Fibroblast of skin of scalp (primary cell): ENCODE results near the gene GLB1L2.
A peak's percentile ranks its signal among the peaks of the same experiment; 100 is the strongest.

Source experiments
- DNase-seq: peaks from one replicate; pipeline ENCODE4 v3.0.0-alpha.2; 2013

GLB1L2 gene

DNA sequence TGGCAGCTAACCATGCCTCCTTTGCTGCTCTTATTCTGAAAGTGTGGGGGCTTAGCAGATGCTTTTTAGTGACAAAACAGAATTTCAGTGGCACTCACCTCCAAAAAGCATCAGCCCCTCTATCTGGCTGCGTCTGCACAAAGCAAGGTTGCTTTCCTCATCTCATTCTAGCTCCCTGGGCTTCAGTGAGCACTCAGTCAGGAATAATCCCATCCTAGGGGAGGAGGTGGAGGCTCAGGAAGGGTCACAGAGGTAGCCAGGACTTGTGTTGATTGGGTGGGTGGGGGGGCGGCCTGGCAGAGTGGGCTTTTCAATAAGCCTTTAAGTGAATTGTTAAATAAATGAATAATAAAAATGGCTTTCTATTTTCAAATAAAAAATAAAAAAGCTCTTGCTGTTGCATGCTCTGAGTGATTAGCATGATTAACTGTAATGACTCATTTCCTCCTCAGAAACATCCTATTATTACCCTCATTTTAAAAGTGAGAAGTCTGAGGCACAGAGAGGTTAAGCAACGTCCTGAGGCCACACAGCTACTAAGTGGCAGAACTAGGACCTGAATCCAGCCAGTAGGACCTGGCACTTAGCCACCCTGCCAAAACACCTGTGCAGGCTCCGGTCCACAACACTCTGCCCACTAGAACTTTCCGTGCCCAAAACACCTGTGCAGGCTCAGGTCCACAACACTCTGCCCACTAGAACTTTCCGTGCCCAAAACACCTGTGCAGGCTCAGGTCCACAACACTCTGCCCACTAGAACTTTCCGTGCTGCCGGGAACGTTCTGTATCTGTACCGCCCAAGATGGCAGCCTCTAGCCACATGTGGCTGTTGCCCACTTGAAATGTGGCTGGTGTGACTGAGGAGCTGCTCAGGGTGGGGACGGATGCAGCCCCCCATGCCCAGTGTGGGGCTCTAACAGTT is 74.7 kb downstream of the GLB1L2 start:
- no peak for DNase-seq

DNA sequence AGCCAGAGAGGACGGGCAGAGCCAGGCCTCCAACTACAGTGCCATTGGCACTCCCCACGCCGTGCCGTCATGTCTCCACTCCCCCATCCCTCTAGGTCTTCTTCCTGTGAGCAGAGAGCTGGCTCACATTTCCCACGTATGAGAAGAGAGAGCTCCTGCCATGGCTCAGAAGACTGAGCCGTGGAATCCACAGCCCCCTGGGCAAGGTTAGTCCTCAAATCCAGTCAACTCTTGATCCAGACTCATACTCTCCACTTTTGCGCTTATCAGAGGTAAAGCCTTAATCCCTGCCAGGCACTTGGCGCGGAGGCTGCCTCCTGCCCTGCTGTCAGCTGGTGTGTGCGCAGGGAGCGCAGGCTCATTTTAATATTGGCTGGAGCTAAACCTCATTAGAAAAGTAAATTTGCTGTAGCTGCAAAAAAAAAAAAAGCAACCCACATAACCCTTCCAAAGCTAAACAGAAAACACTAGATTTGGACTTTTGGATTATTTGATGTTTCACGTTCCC is 75.6 kb downstream of the GLB1L2 start:
- DNase-seq: no peak

DNA sequence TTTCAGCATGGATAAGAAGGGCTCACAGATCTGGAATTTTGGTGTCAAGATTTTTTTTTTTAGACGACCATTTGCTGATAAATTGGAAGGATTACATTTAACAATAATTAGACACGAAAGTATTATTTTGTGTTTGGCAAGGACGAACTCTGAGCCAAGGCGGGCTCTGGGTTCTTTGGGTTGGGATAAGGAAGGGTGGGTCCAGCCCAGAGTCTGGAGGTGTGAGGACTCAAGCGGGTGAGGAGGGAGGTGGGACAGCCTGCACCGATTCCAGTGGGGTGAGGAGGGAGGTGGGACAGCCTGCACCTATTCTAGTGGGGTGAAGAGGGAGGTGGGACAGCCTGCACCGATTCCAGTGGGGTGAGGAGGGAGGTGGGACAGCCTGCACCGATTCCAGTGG is 76.1 kb downstream of the GLB1L2 start:
- DNase-seq: no peak

DNA sequence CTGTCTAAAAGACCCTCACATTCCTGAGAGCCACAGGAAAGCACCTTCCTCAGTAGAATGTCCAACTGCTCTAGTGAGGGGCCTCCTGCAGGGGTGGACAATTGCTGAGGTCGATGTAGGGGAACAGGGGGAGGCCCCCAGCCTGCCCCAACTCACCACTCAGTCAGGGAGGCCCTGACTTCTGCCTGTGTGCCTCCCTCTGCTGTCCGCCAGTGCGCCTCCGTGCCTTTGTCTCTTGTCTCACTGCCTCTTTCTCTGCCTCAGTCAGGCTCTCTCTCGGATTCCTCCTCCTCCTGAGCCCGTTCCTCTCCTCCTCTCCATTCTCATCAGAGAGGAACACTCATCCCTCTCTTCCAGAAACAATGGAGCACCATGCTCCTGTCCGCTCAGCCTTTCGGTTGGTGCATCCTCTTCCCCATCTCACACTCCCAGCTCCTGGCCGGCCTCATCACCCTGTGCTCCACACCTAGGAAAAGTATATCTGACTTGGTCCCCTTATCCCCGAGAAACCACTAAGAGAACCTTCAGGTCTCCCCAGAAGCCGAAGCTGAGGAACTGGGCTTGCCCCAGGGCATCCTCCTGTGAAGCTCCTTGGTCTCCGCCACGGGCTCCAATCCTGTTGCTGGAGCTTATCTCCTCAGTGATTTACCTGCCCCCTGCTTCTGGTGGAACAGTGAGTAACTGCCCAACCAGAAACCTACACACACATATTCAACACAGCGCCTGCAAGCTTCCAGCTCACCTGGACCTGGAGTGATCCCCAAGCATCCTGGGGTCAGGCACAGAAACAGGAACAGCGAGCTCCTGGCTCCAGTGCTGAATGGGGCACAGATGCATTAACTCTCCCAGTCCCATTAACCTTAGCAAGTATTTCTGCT is 78.0 kb downstream of the GLB1L2 start:
- no peak for DNase-seq

- no peak for DNase-seq
These were observed 79.0 kb downstream of the GLB1L2 start for GRCh38 chr11:134410766-134411165.

DNA sequence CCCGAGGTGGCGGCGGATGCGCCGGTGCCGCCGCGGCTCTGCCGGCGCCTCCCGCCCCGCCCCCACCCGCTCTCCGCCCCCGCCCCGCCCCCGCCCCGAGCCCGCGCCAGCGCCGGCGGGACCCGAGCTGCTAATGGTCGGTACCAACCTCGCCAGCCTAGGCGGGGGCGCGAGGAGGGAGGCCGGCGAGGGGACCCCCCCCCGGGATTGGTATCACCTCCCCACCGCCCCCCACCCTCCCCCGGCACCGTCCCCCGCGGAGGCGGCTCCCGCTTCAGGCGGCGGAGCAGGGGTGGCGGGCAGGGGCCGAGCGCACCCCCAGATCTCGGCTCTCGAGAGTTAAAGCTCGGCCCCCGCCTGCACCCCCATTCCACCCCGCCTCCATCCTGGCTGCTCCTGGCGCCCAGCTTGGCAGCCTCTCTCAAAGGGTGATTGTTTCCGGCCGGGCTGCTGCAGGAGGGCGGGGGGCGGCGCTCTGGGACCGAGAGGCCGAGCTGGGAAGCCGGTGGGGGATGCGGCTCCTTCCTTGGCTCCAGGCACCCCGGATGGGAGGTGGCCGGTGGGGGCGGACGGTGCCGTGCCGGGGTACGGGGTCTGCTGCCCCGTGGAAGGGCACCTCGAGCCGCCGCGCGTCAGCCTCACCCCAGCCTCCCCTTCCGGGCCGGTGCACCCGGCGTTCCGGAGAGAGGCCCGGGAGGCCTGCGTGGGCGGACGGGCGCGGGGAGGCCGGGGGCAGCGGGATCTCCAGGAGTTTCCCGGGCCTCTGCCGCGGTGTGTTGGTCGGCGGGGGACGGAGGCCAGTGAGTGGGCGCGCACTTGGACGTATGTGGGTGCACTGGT is 80.6 kb downstream of the GLB1L2 start, which contains the start of gene B3GAT1:
Gene B3GAT1, minus strand, starts transcription at position 40 of the 840 bp plus-strand sequence. CDS start 24,583 bp downstream, outside the sequence.
- no peak for DNase-seq

DNA sequence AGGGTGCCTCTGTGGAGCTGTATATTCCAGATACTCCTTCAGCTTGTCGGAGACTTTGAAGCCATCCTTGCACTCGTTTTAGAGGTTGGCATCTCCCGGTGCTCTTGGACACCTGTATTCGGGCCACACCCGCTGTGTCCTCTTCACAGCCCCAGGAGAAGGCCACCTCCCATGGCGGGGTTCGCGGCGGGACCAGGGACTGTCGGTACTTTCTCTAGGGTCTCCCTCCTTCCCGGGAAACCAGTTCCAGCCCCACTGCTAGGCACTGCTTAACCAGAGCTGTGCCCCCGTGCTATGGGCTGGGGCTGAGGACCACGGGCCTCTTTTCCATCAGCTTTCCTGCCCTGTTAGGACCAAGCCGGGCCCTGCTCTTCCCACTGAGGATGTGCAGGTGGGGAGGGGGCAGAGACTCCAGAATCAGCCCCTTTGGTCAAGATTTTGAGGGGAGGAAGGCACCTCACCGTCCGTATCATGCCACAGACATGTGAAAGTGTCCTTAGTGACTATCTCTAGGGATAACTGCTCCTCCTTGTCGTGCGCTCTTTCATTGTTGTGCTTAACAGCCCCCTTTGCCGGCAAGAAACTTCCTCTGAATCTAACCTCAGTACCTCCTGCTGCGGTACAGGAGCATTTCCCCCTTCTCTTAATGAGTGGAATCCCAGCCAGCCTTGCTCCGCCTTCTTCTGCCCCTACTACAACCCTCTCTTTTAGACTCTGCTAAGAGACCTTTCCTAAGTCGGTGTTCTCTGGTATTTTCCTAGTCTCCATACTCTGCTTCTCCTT is 81.4 kb downstream of the GLB1L2 start:
- DNase-seq: no peak

GRCh38 chr11:134413826-134414731 is 82.3 kb downstream of the GLB1L2 start:
- DNase-seq: no peak

DNA sequence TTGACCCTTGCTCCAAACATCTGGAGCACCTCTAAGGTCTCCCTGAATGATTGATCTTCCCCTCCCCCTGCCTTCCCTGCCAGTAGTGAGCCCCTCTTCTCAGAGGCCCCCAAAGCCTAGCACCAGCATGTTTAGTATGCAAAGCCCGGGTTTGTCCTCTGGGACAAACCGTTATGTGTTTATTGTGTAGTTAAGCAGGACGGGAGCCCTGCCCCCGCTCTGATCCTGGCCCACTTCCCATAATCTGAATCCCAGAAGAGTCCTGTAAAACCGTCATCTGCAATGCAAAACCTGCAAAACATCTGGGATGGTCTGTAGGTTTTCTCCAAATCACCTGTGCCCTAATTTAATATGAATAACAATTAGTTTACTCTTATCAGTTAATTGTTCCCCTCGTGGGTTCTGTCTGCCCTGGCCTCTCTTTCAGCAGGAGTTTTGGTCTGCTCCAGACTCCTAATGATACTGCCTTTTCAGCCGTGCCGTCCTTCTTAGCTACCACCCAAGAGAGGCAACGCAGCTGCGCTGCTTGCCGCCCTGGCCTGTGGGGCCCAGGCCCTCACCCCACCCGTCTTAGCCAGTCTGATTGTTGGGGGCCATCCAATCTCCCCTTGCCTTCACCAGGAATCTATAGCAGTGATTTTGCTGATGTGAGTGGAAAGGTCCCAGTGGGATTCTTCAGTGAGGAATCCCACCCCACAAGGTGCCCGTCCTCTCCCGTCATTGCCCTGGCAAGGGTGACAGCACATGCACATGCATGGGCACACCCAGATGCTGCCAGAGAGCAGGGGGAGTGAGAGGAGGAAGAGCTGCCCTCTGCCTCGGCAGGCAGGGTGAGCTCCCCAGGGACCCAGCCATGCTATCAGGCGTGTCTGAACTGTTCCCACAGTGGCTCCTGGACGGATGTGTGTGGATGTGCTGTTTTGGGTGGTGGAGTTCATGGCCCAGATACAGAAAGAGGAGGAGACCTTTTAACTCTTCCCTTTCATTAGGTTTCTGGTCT is 83.3 kb downstream of the GLB1L2 start:
- DNase-seq: no peak

DNA sequence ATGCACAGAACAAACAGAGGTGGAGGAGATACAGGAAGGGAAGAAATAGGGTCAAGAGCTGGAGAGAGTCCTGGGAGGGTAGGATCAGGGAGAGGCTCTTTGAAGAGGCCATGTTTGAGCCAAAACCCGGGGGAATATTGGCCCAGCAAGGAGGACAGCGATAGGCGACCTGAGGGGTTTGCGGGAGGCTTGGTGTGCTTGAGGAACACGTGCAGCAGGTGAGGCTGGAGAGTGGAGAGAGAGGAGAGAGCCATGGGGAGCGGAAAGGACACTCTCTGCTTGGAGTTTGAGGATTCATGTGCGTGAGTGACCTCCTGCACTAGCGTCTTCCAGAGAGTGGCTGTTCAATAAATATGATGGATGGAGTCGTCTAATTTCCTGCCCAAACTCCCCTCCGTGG is 84.9 kb downstream of the GLB1L2 start:
- no peak for DNase-seq

GRCh38 chr11:134417871-134418840 is 86.4 kb downstream of the GLB1L2 start:
- peak; percentile 45 for DNase-seq

GRCh38 chr11:134423106-134423505 is 91.3 kb downstream of the GLB1L2 start:
- no peak for DNase-seq

GRCh38 chr11:134425413-134425812 is 93.6 kb downstream of the GLB1L2 start:
- DNase-seq: no peak
